GM23338 (cell line): ENCODE results near the gene MIPEP. TPM values are rescaled to one million over a fixed set of nuclear protein-coding genes. Genes with fewer than 3 reads are reported as not detected.

Source experiments
- ATAC-seq: fragments of 200-7000 bp; cut with Tn5 transposase; 3 replicates; pipeline ENCODE4 v1.9.1; 2020
- DNase-seq: peaks from one replicate; pipeline ENCODE4 v3.0.0-alpha.2; 2015; ENCODE audit warnings: low spot score
- H2AFZ ChIP-seq: fragments of 200-600 bp; sonication (generic); 2 replicates; pipeline ENCODE4 v1.8.0; 2016; ENCODE audit warnings: antibody characterized with exemption, mild to moderate bottlenecking, moderate library complexity
- H3F3A ChIP-seq: fragments of 200-600 bp; sonication (generic); replicated peaks from 2 replicates; pipeline ENCODE4 v1.8.0; 2017; ENCODE audit warnings: antibody characterized with exemption, mixed run types, low read depth
- H3K27ac ChIP-seq: fragments of 200-600 bp; sonication (generic); 2 replicates; pipeline ENCODE4 v1.6.1; 2016; ENCODE audit warnings: low read depth
- H3K27me3 ChIP-seq: fragments of 200-600 bp; sonication (generic); 2 replicates; pipeline ENCODE4 v1.8.0; 2016; ENCODE audit warnings: mild to moderate bottlenecking, mixed run types, moderate library complexity; ENCODE audit not compliant: insufficient read depth
- H3K36me3 ChIP-seq: fragments of 200-600 bp; sonication (generic); 2 replicates; pipeline ENCODE4 v1.8.0; 2016; ENCODE audit warnings: mild to moderate bottlenecking; ENCODE audit not compliant: insufficient read depth
- H3K4me1 ChIP-seq: fragments of 200-600 bp; sonication (generic); 2 replicates; pipeline ENCODE4 v1.8.0; 2016; ENCODE audit warnings: mild to moderate bottlenecking, moderate library complexity; ENCODE audit not compliant: insufficient read depth
- H3K4me2 ChIP-seq: fragments of 200-600 bp; sonication (generic); 2 replicates; pipeline ENCODE4 v1.7.1; 2017; ENCODE audit warnings: mixed run types
- H3K4me3 ChIP-seq: fragments of 200-600 bp; sonication (generic); 2 replicates; pipeline ENCODE4 v1.6.1; 2016; ENCODE audit warnings: mixed run types
- H3K79me2 ChIP-seq: fragments of 200-600 bp; sonication (generic); replicated peaks from 2 replicates; pipeline ENCODE4 v1.8.0; 2017; ENCODE audit warnings: mild to moderate bottlenecking; ENCODE audit not compliant: insufficient read depth
- H3K9me2 ChIP-seq: fragments of 200-600 bp; sonication (generic); 2 replicates; pipeline ENCODE4 v1.8.0; 2017; ENCODE audit not compliant: insufficient read depth
- H4K20me1 ChIP-seq: fragments of 200-600 bp; sonication (generic); replicated peaks from 2 replicates; pipeline ENCODE4 v1.8.0; 2017; ENCODE audit warnings: mild to moderate bottlenecking; ENCODE audit not compliant: insufficient read depth
- H3K27ac Mint-ChIP-seq: 2 replicates; pipeline ENCODE4 v1.8.0; 2020; ENCODE audit warnings: inconsistent platforms, mild to moderate bottlenecking, moderate library complexity, mixed read lengths
- H3K27me3 Mint-ChIP-seq: 3 replicates; pipeline ENCODE4 v1.8.0; 2022; ENCODE audit warnings: low read depth, mild to moderate bottlenecking, moderate library complexity, mixed read lengths, inconsistent platforms; ENCODE audit not compliant: insufficient read depth, poor library complexity
- H3K36me3 Mint-ChIP-seq: 3 replicates; pipeline ENCODE4 v1.8.0; 2021; ENCODE audit warnings: low read depth, mild to moderate bottlenecking, inconsistent platforms, moderate library complexity, mixed read lengths
- H3K4me1 Mint-ChIP-seq: 3 replicates; pipeline ENCODE4 v1.8.0; 2020; ENCODE audit warnings: mild to moderate bottlenecking, inconsistent platforms, mixed read lengths
- H3K4me3 Mint-ChIP-seq: 3 replicates; pipeline ENCODE4 v1.8.0; 2021; ENCODE audit warnings: moderate library complexity, mild to moderate bottlenecking, inconsistent platforms, mixed read lengths
- H3K9me3 Mint-ChIP-seq: 3 replicates; pipeline ENCODE4 v1.8.0; 2020; ENCODE audit warnings: moderate library complexity, mild to moderate bottlenecking, inconsistent platforms, mixed read lengths
- CREB1 ChIP-seq: fragments of 250-450 bp; sonication (Bioruptor Pico); IDR thresholded peaks from 2 replicates; pipeline ENCODE4 v1.5.0; 2020; ENCODE audit warnings: low read depth, mild to moderate bottlenecking, moderate library complexity
- ETS1 ChIP-seq: IDR thresholded peaks from 2 replicates; pipeline ENCODE4 v1.6.1; 2016; ENCODE audit warnings: antibody characterized with exemption
- EZH2 ChIP-seq: fragments of 200-600 bp; sonication (generic); IDR thresholded peaks from one replicate; pipeline ENCODE4 v1.8.0; 2017; ENCODE audit warnings: antibody characterized with exemption, mild to moderate bottlenecking, low read depth; ENCODE audit not compliant: unreplicated experiment
- EZH2phosphoT487 ChIP-seq: fragments of 200-600 bp; sonication (generic); IDR thresholded peaks from one replicate; pipeline ENCODE4 v1.8.1; 2018; ENCODE audit warnings: antibody characterized with exemption; ENCODE audit not compliant: unreplicated experiment
- JUNB ChIP-seq: IDR thresholded peaks from one replicate; pipeline ENCODE4 v1.6.1; 2016; ENCODE audit warnings: antibody characterized with exemption; ENCODE audit not compliant: unreplicated experiment
- NANOG ChIP-seq: IDR thresholded peaks from 2 replicates; pipeline ENCODE4 v1.6.1; 2016; ENCODE audit warnings: antibody characterized with exemption, borderline replicate concordance
- POLR2AphosphoS5 ChIP-seq: IDR thresholded peaks from 2 replicates; pipeline ENCODE4 v1.6.1; 2016; ENCODE audit warnings: antibody characterized with exemption, low read depth
- REST ChIP-seq: IDR thresholded peaks from one replicate; pipeline ENCODE4 v1.6.1; 2018; ENCODE audit warnings: antibody characterized with exemption; ENCODE audit not compliant: unreplicated experiment
- STAT1 ChIP-seq: IDR thresholded peaks from one replicate; pipeline ENCODE4 v1.6.1; 2016; ENCODE audit warnings: antibody characterized with exemption; ENCODE audit not compliant: unreplicated experiment
- ZNF114 ChIP-seq: fragments of 250-450 bp; sonication (Bioruptor Pico); IDR thresholded peaks from 2 replicates; pipeline ENCODE4 v1.5.0; 2020; ENCODE audit warnings: mild to moderate bottlenecking, moderate library complexity
- ZNF331 ChIP-seq: fragments of 250-450 bp; sonication (Bioruptor Pico); IDR thresholded peaks from 2 replicates; pipeline ENCODE4 v1.5.0; 2020; ENCODE audit warnings: low read depth, mild to moderate bottlenecking, moderate library complexity
- polyA plus RNA-seq: library from polyadenylated mRNA; unstranded; fragments of >200 nt; fragmentation: Nextera tagmentation; extraction: Ambion mirVana; gene quantifications from 2 replicates; pipeline ENCODE4 v1.2.1, GENCODE V29; 2016
- total RNA-seq: library from RNA; depleted of rRNA; stranded (reverse); fragments of >200 nt; shearing (Covaris generic); gene quantifications from 2 replicates; pipeline ENCODE4 v1.2.3, GENCODE V29; 2014
- TF ChIP-seq, protein P1 (sequence below), 2 experiments: fragments of 200-600 bp in 1 of 2; sonication (generic) in 1 of 2; conservative IDR thresholded peaks; 2 replicates each; pipeline versions ENCODE4 v1.5.1 to v1.6.1; 2016 to 2017; ENCODE audit warnings: antibody characterized with exemption in 2 of 2, low read depth in 2 of 2, mild to moderate bottlenecking in 2 of 2, moderate library complexity in 1 of 2

The MIPEP gene
- total and polyA plus RNA-seq, 2 experiments from 2014 or later = 20.8 to 22.5 TPM

DNA sequence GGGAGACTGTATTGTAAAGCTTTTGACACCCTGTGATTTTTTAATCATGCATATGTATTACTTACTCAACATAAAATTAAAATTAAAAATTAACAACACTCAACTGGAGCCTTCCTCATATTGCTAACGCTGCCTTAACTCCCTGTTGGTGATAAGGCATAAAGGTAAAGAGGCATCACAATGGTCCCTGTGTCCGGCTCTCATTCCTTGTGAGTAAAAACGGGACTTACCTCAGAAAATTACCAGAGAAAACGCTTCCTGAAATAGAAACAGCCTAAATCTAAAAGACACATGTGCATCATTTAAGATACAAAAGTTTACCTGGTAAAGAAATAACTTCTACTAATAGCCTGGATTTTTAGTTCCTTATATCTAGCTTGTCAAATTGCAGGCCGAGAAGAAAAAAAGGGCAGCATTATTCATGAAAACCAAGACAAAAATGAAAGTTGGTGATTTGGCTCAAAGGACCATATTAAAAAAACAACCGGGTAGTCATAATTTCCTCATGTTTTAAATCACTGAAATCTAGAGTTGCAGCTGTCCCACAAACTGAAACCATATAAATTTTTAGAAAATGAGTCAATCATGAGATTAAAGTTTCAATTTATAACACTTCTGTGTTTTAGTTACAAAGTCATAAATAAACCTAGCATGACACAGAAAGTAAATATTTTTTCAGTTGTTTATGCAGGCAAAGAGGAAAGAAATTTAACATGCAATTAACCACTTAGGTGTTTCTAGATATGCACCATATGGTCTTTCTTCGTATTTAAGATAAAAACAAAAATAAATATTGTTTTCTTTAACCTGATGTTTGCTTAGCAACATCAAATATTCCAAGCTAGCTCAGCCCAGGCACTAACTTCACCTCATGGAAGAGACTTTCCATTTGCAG lies 94.7 kb downstream of the MIPEP start (continued):
- TF ChIP-seq, protein P1, sequence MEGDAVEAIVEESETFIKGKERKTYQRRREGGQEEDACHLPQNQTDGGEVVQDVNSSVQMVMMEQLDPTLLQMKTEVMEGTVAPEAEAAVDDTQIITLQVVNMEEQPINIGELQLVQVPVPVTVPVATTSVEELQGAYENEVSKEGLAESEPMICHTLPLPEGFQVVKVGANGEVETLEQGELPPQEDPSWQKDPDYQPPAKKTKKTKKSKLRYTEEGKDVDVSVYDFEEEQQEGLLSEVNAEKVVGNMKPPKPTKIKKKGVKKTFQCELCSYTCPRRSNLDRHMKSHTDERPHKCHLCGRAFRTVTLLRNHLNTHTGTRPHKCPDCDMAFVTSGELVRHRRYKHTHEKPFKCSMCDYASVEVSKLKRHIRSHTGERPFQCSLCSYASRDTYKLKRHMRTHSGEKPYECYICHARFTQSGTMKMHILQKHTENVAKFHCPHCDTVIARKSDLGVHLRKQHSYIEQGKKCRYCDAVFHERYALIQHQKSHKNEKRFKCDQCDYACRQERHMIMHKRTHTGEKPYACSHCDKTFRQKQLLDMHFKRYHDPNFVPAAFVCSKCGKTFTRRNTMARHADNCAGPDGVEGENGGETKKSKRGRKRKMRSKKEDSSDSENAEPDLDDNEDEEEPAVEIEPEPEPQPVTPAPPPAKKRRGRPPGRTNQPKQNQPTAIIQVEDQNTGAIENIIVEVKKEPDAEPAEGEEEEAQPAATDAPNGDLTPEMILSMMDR (conservative IDR thresholded peaks at IDR 0.05; ENCODE audit: low read depth in 2 of 2) = no peak
- no peak for TF ChIP-seq ZNF114 (CRISPR knock-in tag)
- no peak for TF ChIP-seq CREB1 (CRISPR knock-in tag)
- TF ChIP-seq EZH2phosphoT487 = no peak
- no peak for TF ChIP-seq REST
- no peak for TF ChIP-seq POLR2AphosphoS5
- no peak for TF ChIP-seq ETS1

DNA sequence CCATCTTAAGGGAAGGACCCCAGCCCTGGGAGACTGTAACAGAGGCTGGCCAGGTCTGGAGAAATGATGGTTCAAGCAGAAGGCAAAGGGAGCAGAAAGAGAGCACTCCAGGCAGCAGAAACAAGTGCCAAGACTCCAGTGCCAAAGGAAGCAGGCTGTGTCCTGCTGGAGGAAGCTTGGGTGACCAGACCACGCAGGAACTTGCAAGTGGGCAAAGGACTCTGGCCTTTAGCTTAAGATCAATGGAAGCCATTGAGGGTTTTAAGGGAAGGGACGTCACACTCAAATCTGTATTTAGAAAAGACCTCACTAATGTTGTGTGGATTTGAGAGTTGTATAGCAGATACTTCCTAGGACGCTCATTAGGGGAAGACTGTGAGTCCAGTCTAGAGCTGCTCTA lies 95.5 kb downstream of the MIPEP start:
- H3K27me3 ChIP-seq = no peaks in the 10 kb centered on the region
- H3K4me3 ChIP-seq = no peak overlapping the region
- H3K79me2 ChIP-seq = no peaks in the 10 kb centered on the region
- DNase-seq (no peak), ATAC-seq (no peak)
- H3K27me3 Mint-ChIP-seq = no peaks in the 10 kb centered on the region
- H3K27ac Mint-ChIP-seq = no peak overlapping the region; the same call in 1 of the 2 replicates
- no peaks in the 10 kb centered on the region for H4K20me1 ChIP-seq
- H3K4me2 ChIP-seq = no peak overlapping the region
- H3K36me3 ChIP-seq = peaks cover 9% of the 10 kb centered on the region; the same call in 1 of the 2 replicates
- H3K4me1 ChIP-seq = peaks cover 14% of the 10 kb centered on the region
- H3K4me1 Mint-ChIP-seq = peaks cover 11% of the 10 kb centered on the region
- H3K4me3 Mint-ChIP-seq = no peak overlapping the region
- H3K27ac ChIP-seq = no peak overlapping the region
- peaks cover 12% of the 10 kb centered on the region for H3K9me3 Mint-ChIP-seq
- no peaks in the 10 kb centered on the region for H3F3A ChIP-seq
- H3K36me3 Mint-ChIP-seq = peaks cover 18% of the 10 kb centered on the region
- H3K9me2 ChIP-seq = peaks cover 6% of the 10 kb centered on the region
- H2AFZ ChIP-seq = no peak overlapping the region
- TF ChIP-seq NANOG (no peak), ZNF331 (no peak), STAT1 (no peak), JUNB (no peak), ETS1 (no peak), EZH2 (no peak), REST (no peak), CREB1 (CRISPR knock-in tag) (no peak), POLR2AphosphoS5 (no peak)
- TF ChIP-seq, protein P1 (conservative IDR thresholded peaks at IDR 0.05; ENCODE audit: low read depth in 2 of 2) = no peak
